ENCODE measurements around the gene STK39. TPM values are rescaled to one million over a fixed set of nuclear protein-coding genes. Genes with fewer than 3 reads are reported as not detected.

STK39 gene
- total RNA-seq, 1 donor from 2014 or later = 18.5 TPM

GRCh38 chr2:168062054-168062453 is 185.3 kb downstream of the STK39 start:
- H3K27ac Mint-ChIP-seq = no peak overlapping the region
- ChIA-PET POLR2A (no interaction called here), CTCF (no interaction called here)
- no peaks in the 10 kb centered on the region for H3K9me3 Mint-ChIP-seq
- H3K4me3 Mint-ChIP-seq = no peak overlapping the region
- intact Hi-C loops (cut with micrococcal nuclease) = no loop called here
- no peaks in the 10 kb centered on the region for H3K4me1 Mint-ChIP-seq
- ATAC-seq (ENCODE audit: low read depth) (no peak), DNase-seq (no peak)
- TF ChIP-seq, protein P1, sequence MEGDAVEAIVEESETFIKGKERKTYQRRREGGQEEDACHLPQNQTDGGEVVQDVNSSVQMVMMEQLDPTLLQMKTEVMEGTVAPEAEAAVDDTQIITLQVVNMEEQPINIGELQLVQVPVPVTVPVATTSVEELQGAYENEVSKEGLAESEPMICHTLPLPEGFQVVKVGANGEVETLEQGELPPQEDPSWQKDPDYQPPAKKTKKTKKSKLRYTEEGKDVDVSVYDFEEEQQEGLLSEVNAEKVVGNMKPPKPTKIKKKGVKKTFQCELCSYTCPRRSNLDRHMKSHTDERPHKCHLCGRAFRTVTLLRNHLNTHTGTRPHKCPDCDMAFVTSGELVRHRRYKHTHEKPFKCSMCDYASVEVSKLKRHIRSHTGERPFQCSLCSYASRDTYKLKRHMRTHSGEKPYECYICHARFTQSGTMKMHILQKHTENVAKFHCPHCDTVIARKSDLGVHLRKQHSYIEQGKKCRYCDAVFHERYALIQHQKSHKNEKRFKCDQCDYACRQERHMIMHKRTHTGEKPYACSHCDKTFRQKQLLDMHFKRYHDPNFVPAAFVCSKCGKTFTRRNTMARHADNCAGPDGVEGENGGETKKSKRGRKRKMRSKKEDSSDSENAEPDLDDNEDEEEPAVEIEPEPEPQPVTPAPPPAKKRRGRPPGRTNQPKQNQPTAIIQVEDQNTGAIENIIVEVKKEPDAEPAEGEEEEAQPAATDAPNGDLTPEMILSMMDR (IDR thresholded peaks at IDR 0.05) = no peak
- no peaks in the 10 kb centered on the region for H3K27me3 Mint-ChIP-seq
- H3K36me3 Mint-ChIP-seq (ENCODE audit: low read depth) = peaks cover 31% of the 10 kb centered on the region

DNA sequence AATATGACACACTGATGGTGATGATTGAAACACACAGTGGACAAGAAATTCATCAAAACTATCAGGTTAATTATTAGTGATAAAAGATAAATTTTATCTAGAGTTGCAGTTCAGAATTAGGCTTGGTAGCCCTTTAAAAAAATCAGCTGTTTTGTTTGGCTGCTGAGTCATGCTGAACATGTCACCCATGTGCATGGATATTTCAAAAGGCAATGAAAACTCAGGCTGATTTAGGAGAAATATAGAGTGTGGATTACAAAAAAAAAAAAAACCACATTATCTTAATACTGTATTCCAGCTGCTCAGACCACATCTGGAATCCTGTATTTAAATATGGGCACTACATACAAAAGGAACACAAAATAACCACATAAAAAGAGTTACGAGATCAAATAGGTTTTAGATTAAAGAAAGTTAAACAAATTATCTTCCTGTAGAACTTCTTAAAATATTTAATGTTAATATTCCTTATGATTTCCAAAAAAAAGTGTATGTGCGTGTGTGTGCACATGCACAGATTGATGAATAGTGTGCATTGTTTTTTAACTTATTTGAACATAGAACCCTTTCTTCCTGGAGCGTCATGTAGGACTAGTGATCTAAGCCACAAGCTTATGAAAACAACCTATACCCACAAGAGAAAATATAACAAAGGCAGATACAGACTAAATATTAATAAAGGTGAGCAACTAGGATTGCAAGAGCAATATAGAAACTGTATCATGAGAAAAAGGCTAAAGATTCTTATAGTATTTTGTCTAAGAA is 186.2 kb downstream of the STK39 start:
- H3K4me1 Mint-ChIP-seq = no peaks in the 10 kb centered on the region
- CTCF ChIA-PET = no interaction called here
- POLR2A ChIA-PET = no interaction called here
- intact Hi-C loops (cut with micrococcal nuclease) = no loop called here
- H3K4me3 Mint-ChIP-seq = no peak overlapping the region
- DNase-seq = no peak
- H3K27ac Mint-ChIP-seq = no peak overlapping the region
- H3K36me3 Mint-ChIP-seq (ENCODE audit: low read depth) = peaks cover 31% of the 10 kb centered on the region
- H3K27me3 Mint-ChIP-seq = no peaks in the 10 kb centered on the region
- ATAC-seq (ENCODE audit: low read depth) = no peak
- H3K9me3 Mint-ChIP-seq = no peaks in the 10 kb centered on the region
- TF ChIP-seq, protein P1 (IDR thresholded peaks at IDR 0.05) = no peak

- H3K4me1 Mint-ChIP-seq = no peaks in the 10 kb centered on the region
- H3K36me3 Mint-ChIP-seq (ENCODE audit: low read depth) = peaks cover 24% of the 10 kb centered on the region
- no peaks in the 10 kb centered on the region for H3K27me3 Mint-ChIP-seq
- ATAC-seq (ENCODE audit: low read depth) = no peak
- no peak overlapping the region for H3K27ac Mint-ChIP-seq
- no peak for DNase-seq
- H3K4me3 Mint-ChIP-seq = no peak overlapping the region
- intact Hi-C loops (cut with micrococcal nuclease) = no loop called here
- CTCF ChIA-PET = no interaction called here
- POLR2A ChIA-PET = no interaction called here
- TF ChIP-seq, protein P1 (IDR thresholded peaks at IDR 0.05) = no peak
- no peaks in the 10 kb centered on the region for H3K9me3 Mint-ChIP-seq
Measured at GRCh38 chr2:168059758-168060157, 187.6 kb downstream of the STK39 start.

DNA sequence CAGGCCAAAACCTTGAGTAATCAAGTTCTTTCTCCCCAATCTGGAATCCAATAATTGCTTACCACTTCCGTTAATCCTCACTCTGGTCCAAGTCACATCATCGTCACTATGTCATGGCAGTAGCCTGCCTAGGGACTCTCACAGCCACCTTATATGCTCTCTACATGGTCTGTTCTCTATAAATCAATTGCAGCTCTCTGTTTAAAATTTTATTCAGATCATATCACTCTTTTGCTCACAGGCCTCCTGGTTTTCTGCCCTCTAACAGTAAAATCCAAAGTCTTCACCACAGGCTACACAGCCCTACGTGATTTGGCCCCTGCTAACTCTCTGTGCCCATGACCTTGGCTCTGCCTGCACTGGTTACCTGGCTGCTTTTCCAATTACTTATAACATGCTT is 188.7 kb downstream of the STK39 start:
- H3K4me1 Mint-ChIP-seq = no peaks in the 10 kb centered on the region
- H3K4me3 Mint-ChIP-seq = no peak overlapping the region
- no peak for DNase-seq
- no peak for ATAC-seq (ENCODE audit: low read depth)
- H3K27me3 Mint-ChIP-seq = no peaks in the 10 kb centered on the region
- TF ChIP-seq, protein P1 (IDR thresholded peaks at IDR 0.05) = no peak
- no peak overlapping the region for H3K27ac Mint-ChIP-seq
- peaks cover 26% of the 10 kb centered on the region for H3K36me3 Mint-ChIP-seq (ENCODE audit: low read depth)
- ChIA-PET POLR2A (no interaction called here), CTCF (no interaction called here)
- intact Hi-C loops (cut with micrococcal nuclease) = no loop called here
- no peaks in the 10 kb centered on the region for H3K9me3 Mint-ChIP-seq

DNA sequence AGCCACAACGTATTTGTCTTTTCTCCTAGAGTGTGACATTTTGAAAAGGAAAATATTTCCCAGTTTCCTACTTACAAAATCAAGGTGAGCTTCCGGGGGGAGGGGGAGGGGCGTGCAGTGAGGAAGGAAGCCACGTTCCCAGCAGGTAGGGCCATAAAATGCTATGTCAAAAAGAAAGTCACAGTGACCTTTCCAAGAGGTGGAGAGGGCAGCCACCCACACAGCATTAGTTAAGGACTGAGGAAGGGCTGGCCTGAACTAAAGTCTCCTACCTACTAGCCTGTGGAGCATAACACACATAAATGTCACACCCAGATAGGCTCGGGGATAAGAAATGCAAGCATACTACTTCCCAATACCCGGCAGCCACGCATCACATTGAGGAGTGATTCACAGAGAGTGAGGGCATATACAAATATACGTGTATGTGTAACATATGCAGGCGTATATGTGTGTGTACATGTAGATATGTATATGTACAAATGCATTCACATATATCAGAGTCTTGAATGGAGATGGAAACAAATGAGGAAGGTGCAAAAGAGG is 191.1 kb downstream of the STK39 start:
- Mint-ChIP-seq H3K27ac (no peak overlapping the region), H3K4me1 (no peaks in the 10 kb centered on the region), H3K27me3 (no peaks in the 10 kb centered on the region), H3K9me3 (no peaks in the 10 kb centered on the region), H3K4me3 (no peak overlapping the region), H3K36me3 (ENCODE audit: low read depth) (peaks cover 11% of the 10 kb centered on the region)
- DNase-seq (no peak), ATAC-seq (ENCODE audit: low read depth) (no peak)
- intact Hi-C loops (cut with micrococcal nuclease) = no loop called here
- TF ChIP-seq, protein P1 (IDR thresholded peaks at IDR 0.05) = no peak
- ChIA-PET POLR2A (no interaction called here), CTCF (no interaction called here)

All from activated B cell treated with CpG ODN at 0.5 μM for 24 hours (primary cell).